HL-60/S4 treated with retinoic acid at 250 ng/mL for 4 days and 3 days (cell line): ENCODE measurements around the gene ERCC4.
"Not testable (repeated sequence)": the region's sequence is repeated elsewhere in the genome, so short reads cannot be mapped to it uniquely, and the experiment has no call there.

ENCODE experiments used
- in situ Hi-C: fragments of 300-500 bp; cut with MboI; formaldehyde crosslinking; loops from 2 replicates; pipeline ENCODE4 v1.7.0; 2022; ENCODE audit warnings: low sequenced_read_pairs

Gene ERCC4

GRCh38 chr16:13919683-13920509 is at the start of gene ERCC4:
ERCC4 (plus strand) TSS chr16:13920154; CDS start chr16:13920166, 12 bp downstream.
- in situ Hi-C loops, result loop anchor here (25.0 kb wide), 1 partner anchor 617 kb away; no protein-coding TSS in a partner anchor

- in situ Hi-C loops, result no loop called here
Measured at GRCh38 chr16:13873835-13874438, 46.0 kb upstream of the ERCC4 start.

- in situ Hi-C loops, result no loop called here
Measured at GRCh38 chr16:13875614-13876284, 44.2 kb upstream of the ERCC4 start.

GRCh38 chr16:13883276-13883675 is 36.7 kb upstream of the ERCC4 start:
- in situ Hi-C loops, result no loop called here

GRCh38 chr16:13883881-13884280 is 36.1 kb upstream of the ERCC4 start:
- in situ Hi-C loops, result no loop called here

- in situ Hi-C loops, result no loop called here
Measured at GRCh38 chr16:13885700-13886099, 34.3 kb upstream of the ERCC4 start.

GRCh38 chr16:13886608-13887007 is 33.3 kb upstream of the ERCC4 start:
- in situ Hi-C loops, result no loop called here

- in situ Hi-C loops, result not testable (repeated sequence)
Measured at GRCh38 chr16:13889323-13889722, 30.6 kb upstream of the ERCC4 start.

- in situ Hi-C loops, result no loop called here
Measured at GRCh38 chr16:13892301-13892700, 27.7 kb upstream of the ERCC4 start.

- in situ Hi-C loops, result no loop called here
Measured at GRCh38 chr16:13895516-13895915, 24.4 kb upstream of the ERCC4 start.

GRCh38 chr16:13896543-13897182 is 23.3 kb upstream of the ERCC4 start:
- in situ Hi-C loops, result no loop called here

GRCh38 chr16:13897806-13898205 is 22.1 kb upstream of the ERCC4 start:
- in situ Hi-C loops, result no loop called here

GRCh38 chr16:13898233-13898632 is 21.7 kb upstream of the ERCC4 start:
- in situ Hi-C loops, result no loop called here

GRCh38 chr16:13902052-13902451 is 17.9 kb upstream of the ERCC4 start:
- in situ Hi-C loops, result loop anchor here (25.0 kb wide), 1 partner anchor 635 kb away; no protein-coding TSS in a partner anchor

GRCh38 chr16:13902677-13903076 is 17.3 kb upstream of the ERCC4 start:
- in situ Hi-C loops, result loop anchor here (25.0 kb wide), 1 partner anchor 635 kb away; no protein-coding TSS in a partner anchor

GRCh38 chr16:13904179-13904691 is 15.7 kb upstream of the ERCC4 start:
- in situ Hi-C loops, result loop anchor here (25.0 kb wide), 1 partner anchor 633 kb away; no protein-coding TSS in a partner anchor

GRCh38 chr16:13904822-13905221 is 15.1 kb upstream of the ERCC4 start:
- in situ Hi-C loops, result loop anchor here (25.0 kb wide), 1 partner anchor 632 kb away; no protein-coding TSS in a partner anchor

GRCh38 chr16:13906168-13907089 is 13.5 kb upstream of the ERCC4 start:
- in situ Hi-C loops, result loop anchor here (25.0 kb wide), 1 partner anchor 631 kb away; no protein-coding TSS in a partner anchor

- in situ Hi-C loops, result loop anchor here (25.0 kb wide), 1 partner anchor 630 kb away; no protein-coding TSS in a partner anchor
Measured at GRCh38 chr16:13907431-13907830, 12.5 kb upstream of the ERCC4 start.
